ENCODE data around the gene RIT2.

RIT2 gene

DNA sequence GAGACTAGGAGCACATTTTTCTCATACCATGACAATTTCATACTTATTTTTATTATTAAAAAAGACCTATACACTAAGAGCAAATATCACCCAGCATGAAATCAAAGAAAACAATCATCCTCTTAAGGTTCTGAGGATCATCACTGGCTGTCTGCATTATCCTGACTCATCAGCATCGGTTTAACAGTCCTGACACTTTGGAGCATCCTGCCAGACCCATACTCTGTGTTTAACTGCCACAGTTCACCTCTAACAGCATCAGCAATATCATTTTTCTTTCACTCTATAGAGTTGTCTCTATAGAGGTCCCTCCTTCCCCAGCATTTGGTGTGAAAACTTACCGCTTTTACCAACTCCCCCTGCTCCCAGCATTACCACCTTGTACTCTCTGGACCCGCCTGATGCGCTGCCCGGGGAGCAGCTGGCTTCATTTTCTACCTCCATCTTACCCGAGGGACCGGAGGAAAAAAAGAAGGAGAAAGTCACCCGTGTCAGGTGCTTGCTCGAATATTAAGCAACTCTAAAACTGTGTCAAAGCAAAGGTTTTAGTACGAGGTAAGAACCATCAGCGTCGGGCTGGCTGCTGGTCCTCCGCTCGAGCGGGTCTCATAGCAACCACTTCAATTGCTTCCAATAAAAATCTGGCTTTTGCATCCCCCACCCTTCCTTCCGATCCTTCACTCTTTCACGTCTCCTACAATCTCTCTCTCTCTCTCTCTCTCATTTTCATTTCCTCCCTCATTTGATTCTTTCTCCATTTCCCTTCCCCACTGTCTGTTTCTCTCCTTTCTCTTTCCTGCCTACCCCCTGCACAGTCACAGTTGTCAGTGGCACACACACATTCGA lies at the start of gene RIT2:
RIT2 (minus strand) TSS at position 610 of the 846 bp plus-strand sequence.
- peak in 2 of 3 experiments; percentile 47 to 73 for DNase-seq

DNA sequence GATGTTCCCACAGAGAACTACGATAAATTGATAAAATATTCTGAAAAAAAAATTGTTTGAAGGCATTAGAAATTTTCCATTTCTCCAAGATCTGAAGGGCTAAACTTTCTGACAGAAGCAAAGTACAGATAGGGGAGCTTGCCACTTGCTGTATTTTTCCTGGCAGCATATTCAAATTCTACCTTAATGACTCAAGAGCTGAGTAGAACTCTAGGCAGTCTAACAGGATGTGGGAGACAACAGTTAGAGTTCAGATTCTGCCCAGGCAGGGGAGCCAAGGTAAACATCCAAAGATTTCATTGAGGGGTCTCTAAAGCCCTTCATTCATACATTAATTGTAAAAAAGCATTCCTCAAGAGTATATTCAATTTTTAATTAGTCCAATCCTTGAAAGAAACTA lies 46.0 kb upstream of the RIT2 start:
- DNase-seq = no peak

DNA sequence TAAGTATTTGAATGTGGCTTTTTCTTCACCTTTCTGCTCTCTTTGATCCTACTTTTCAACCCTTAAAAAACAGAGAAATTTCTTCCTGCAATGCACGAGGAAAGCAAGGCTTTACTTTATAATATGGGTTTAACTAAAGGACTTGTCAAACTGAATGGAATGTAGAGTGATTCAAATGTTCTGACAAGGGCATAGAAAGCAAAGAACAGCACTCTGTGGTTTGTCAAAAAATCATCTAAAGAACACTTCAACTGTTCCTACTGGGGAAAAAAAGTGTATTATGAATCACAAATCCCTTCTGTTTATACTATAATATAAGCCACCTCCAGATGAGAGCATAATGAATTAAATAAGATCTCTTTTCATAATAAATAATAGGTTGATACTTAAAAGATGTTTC lies 45.0 kb upstream of the RIT2 start:
- DNase-seq = peak in 1 of 3 experiments; percentile 40

DNA sequence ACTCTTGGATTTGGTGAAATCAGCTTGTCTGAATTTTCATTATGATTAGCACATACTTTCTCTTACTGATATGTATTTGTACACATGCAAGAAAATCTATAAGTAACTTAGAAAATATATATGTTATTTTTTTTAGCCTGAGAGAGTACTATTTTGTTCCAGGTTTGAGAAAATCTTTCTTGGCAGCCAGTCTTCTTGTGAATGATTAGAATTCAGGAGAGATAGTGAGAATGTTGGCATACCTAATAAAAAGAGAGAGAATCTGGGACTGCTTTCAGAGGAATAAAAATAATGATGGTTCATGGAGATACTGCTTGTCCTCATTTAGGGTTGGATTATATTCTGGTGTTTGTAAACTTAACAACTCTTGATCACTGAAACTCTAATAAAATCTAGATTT lies 44.4 kb upstream of the RIT2 start:
- no peak for DNase-seq

DNA sequence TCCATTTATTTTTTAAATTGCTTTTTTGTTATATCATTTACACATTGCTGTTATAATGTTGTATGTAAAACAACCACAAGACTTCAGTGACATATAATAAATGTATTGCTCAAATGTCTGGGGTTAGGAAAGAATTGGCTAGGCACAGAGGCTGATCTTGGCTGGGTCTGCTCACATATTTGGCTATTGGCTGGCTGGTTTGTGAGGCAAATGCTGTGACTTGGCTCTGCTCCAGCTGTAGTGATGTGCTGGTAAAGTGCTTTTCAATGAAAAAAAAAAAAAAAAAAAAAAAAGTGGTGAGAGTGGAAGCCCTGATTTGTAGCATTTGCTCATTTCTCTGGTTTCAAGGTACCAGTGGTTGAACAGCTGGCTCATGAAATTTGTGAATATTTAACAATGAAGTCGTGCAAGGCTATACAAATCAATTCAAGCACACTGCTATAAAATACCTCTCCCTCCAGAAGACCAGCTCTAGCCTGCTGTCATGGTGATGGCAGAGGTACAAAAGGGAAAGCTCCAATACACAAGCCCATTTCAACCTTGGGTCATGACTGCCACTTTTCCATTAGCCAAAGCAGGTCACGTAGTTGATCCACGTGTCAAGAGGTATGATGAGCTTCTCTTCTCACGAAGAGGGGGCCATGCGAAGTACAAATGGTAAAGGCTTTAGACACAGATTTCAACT lies 43.7 kb upstream of the RIT2 start:
- DNase-seq = peak in 2 of 3 experiments; percentile 2 to 58

DNA sequence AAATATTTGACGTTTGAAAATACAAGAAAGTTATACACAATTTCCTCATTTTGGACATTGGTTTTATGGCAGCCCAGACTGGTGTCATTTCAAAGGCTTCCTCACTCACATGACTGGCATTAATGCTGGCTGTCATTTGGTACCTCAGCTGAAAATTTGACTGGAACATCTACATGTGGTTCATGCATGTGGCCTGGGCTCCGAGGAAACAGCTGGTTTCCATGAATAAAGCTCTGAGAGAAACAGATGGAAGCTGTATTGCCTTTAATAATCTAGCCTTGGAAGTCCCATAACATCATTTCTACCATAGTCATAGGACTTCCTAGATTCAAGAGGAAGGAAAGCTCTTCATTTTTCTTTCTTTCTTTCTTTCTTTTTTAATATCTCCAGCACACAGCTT lies 42.9 kb upstream of the RIT2 start:
- DNase-seq = no peak

DNA sequence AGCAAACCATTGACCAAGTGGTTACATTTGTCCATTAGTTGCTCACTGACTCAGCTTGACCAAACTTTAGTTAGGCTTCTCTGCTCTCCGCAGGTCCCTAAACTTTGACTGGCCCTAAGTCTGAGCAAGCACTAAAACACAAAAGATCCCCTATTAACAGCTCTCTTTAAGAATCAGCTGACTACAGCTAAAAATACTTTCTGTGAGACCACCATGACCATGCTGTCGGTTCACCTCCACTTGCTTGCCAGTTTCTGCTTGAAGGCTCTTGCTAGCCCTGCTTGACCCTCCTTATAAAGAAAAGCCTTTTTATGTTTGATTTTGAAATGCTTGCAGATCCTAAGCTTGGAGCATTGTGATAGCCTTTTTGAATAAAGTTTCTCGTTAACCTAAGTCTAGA lies 40.4 kb upstream of the RIT2 start:
- DNase-seq = no peak

DNA sequence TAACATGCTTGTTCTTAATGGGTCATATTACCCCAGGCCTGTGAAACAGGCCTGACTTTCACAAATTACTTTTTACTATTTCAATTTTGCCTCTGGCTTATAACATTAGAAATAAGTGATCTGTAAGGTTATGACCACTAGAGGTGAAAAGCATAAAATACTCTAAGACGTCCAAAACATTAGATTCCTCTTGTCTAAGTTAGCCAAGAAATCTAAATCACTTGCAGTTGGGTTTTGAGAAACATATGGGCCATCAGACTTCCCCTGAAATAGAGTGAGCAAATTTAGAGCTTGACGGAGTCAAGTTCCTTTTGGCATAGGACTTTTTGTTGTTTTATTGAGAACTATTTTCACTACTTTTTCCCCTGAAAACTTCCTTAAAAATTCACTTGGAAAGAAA lies 32.7 kb upstream of the RIT2 start:
- DNase-seq = no peak

DNA sequence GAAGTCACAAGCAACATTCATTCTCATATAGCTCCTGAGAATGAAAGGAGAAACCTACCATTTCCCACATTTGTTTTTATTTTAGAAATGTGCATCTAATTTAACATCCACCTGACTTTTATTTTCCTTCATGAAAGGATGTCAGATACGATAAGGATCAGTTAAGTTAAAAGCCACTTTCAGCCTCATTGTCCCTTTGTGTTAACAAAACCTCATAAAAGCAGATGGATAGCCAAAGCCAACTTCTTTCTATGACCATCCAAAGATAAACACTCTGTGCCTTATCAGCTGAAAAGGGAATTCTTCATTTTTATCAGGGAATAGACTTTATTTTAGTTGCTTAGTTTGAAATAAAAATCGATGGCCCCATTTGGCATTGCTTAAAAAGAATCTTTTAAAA lies 25.7 kb upstream of the RIT2 start:
- no peak for DNase-seq

DNA sequence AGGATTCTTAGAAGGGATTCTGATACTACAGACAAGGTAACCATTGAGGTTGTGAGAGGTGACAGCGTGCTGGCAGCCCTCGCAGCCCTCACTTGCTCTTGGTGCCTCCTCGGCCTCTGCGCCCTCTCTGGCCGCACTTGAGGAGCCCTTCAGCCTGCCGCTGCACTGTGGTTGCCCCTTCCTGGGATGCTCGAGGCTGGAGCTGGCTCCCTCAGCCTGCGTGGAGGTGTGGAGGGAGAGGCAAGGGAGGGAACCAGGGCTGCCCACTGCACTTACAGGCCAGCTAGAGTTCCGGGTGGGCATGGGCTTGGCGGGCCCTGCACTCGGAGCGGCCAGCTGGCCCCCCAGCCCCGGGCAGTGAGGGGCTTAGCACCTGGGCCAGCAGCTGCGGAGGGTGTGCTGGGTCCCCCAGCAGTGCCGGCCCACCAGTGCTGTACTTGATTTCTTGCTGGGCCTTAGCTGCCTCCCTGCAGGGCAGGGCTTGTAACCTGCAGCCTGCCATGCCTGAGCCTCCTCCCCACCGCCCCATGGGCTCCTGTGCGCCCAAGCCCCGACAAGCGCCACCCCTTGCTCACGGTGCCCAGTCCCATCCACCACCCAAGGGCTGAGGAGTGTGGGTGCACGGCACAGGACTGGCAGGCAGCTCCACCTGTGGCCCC lies 23.9 kb upstream of the RIT2 start:
- no peak for DNase-seq

DNA sequence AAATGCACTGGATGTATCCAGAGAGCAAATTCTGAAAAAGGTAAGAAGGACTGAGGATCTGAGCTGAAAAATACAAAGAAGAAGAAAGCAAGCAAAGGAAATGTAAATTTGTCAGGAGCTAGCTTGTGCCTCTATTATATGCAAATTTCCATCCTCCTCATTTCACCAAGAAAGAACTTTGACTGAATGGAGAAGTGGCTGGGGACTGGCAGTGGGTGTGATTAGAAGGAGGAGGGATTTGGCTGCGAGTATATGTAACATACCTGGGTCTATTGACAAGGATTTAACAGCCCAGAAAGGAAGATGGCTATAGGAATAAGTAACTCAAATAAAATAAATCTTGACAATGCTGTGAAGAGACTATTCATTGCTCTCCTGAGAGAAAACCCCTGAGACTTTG lies 19.4 kb upstream of the RIT2 start:
- DNase-seq = no peak

DNA sequence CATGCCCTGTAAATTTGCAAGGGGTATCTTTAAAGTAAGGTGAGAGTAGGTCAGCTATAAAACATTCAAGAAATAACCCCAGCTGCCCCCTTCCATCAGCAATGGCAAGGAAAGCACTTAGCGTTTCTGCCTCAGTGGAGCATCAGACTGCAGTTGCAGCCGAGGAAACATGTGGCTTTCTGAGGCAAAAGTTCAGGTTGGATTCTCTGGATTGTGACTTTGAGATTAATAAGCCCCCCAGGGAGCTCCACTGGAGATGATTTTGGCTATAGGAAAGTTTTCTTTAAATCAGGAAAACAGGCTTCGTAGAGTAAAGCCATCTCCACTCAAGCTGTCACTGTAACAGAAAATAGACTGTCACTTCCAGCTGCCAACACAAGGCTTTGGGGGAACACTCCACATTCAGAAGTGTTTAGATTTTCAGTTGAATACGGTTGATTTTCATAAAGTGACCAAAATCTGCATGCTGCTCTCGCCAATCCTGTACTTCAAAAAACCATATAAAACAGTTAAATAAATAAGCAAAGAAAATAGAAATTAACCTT lies 15.3 kb upstream of the RIT2 start:
- DNase-seq = no peak

DNA sequence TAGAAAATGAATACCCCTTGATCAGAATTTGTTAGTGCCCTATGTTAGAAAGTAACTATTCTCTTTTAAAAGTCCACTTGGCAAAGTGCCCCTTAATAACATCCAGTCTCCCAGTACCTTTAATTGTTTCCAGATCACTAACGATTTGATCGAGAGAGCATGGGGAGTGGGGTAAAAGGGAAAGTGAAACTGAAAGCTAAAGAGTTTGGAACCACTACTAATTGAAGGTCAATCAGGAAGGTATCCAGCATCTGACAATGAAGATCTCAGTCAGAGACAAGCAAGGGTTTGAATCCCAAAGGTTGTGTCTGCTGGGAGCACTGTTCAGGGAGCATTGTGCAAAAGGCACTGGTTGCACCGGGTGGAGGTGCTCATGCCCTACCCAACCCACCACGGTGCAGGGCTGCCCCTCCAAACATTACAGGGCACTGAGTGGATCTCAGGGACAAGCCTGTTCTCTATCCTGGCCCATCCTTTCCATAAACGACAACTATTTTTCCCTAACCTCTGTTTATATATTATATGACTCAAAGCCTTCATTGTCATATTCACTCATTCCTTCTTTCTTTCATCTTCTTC lies 14.6 kb upstream of the RIT2 start:
- peak; percentile 16 to 76 (median 32) for DNase-seq

DNA sequence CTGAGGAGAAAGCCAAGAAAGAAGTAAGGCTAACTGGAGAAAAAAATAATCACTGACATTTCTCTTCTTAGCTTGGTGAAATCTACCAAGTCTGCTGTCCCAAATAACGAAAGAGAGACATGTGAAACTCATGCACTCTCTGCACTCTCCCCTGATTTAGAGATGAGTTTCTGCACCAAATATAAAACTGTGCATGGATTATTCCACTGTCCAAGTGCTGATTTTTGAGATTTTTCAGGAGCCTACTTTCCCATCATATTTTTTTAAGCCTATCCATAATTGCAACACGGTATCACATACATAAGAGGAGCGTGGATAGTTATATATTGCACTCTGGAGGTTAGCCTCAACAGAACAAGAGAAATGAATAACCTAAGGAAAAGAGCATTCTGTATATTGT lies 10.0 kb upstream of the RIT2 start:
- no peak for DNase-seq

DNA sequence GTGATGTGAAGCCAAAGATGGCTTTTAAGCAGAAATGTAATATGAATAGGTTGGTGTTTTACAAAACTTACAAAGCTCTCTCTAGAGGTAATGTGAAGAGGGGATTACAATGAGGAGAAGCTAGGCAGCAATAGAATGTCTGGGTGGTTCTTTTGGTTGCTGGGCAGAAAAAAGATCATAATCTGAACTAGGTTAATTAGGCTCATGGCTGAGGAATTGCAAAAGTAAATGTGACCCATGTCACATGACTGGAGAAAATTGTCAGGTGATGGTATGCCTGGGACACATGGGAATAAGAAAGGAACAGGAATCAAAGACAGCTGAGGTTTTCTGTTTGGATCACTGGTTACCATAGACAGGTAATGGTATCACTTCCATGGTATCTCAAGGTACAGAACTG lies 7.5 kb upstream of the RIT2 start:
- DNase-seq = no peak

DNA sequence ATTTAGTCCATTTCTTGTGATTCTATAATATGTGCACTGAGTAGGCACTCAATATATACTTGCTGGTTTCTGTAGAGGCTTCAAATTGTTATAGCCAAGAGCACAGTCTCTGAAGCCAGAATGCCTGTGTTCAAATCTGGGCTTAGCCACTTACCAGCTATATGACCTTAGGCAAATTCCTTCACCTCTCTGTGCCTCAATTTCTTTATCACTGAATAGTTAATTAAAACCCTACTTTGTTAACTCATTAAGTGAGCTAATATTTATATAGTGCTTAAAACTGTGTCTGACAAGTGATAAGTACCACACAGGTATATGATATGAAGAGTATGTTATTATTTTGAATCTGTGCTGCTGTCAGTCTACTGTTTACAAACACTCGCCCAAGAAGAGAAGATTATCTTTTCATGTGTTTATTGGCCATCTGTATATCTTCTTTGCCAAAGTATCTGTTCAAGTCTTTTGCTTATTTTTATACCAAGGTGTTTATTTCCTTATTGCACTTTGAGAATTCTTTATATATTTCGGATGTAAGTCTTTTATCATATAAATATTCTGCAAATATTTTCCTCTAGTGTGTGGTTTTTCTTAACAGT lies 1.3 kb upstream of the RIT2 start:
- no peak for DNase-seq

DNA sequence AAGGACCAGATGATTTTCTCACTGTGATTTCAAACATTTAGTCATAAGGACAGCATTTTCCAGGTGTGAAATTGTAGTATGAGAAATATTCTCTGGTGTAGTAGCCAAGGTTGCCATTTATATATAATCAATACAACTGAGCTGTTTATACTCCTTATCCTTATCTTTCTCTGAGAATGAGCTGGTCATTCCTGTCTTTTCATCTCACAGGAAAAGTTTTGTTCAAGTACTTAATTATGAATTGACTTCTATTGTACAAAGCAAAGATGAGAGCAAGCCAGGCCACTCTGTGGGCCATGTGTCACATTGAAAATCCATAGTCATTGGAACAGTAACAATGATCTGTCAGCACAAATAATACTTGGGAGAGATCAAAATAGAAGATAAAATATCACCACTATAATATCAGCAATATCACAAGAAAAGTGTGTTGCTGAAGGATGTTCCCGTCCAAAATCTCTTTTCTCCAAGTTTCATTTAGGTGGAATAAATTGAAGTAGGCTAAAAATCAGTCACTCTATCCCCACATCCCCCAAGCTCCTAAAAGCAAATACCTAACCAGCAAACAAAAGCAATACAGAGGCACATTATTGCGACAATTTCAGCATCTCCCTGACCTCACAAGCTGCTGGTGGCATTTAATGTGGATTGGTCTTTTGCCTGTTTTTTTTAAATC lies 2.1 kb downstream of the RIT2 start:
- no peak for DNase-seq

DNA sequence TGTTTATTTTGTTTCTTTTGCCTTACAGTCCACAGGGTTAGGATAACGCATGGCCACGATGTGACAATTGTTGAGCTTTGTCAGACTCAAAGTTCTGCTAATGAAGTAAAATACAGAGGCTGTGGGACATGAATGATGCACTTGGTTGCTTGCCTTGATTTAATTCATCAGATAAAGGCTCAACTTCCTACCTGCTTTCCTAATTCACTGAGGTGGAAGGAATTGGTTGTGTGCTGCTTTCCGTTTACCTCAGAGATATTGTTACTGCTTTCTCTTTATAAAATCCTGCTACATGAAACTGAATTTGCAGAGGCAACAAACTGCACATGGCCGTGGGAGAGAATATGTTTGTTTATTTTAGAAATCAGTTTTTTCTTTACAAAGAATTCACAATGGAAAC lies 6.6 kb downstream of the RIT2 start:
- no peak for DNase-seq

DNA sequence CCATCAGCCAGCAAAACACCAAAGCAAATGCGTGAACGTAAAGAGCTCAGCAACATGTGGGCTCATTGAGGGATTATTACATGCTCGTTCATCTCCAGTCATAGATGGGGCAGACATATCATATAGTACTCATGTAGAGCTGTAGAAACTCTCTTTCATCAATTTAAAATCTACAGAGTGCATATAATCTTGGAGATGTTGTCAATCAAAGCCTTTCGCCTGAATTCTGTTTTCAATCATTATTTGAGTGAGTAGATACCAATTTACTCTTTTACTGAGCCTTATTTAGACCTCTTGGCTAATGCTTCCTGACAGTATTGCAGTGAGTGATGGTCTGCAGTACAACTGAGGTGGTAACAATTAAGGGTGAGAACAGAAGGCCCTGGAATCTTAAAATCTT lies 7.0 kb downstream of the RIT2 start:
- DNase-seq = no peak

DNA sequence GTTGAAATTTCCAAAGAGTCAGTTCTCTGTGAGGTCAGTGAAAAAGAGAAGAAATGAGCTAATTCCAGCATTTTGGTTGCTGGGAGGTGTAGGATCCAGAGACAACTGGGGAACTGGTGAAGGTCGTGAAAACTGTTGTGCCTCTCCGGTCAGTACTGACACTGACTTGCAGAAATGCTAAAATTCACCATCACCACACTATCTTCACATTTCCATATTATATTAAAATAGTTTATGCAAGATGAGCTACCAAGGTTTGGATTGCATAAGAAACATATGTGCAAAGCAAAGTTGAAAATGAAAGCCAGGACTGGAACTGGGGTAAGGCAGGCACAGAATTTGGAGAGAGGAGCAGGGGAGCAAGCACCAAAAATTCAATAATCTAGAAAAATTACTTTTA lies 21.8 kb downstream of the RIT2 start:
- DNase-seq = no peak

DNA sequence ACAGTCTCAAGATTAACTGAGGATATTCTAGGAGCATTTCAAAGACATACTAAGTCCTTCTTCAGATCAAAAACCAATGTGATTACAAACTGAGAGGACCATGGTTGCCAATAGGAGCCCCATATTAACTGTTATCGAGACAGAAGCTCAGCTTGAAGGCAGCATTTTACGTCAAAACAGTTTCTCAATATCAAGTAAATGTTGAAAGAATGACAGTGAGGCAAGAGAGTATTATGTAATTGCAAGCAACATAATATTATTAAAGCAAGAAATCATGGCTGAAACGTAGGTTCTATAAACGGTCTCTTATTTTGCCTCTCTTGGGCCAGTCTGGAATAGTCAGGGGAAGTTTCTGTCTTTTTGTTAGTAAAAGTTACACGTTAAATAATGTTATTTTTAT lies 22.9 kb downstream of the RIT2 start:
- no peak for DNase-seq

DNA sequence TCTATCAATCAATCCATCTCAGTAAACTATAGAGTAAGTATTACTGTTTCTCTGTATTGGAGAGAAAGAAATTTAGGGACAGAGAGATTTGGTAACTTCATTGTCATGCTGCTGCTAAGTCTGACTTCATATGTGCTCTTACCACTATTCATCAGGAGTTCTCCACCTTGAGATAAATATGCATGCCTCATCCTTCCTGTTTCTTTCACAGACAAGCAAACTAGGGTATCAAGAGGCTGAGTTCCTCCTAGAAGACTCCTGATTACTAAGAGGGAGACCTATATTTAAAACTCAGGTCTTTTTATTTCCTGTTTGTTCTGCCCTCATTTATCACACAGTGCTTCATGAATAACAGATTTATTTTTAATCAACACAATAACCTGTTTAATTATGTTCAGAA lies 34.1 kb downstream of the RIT2 start:
- no peak for DNase-seq
